ENCODE results near the gene ELF2.

- no peak for TF ChIP-seq EZH2phosphoT487 (IDR thresholded peaks at IDR 0.05; ENCODE audit: borderline replicate concordance, low read length)
- TF ChIP-seq, protein P1, sequence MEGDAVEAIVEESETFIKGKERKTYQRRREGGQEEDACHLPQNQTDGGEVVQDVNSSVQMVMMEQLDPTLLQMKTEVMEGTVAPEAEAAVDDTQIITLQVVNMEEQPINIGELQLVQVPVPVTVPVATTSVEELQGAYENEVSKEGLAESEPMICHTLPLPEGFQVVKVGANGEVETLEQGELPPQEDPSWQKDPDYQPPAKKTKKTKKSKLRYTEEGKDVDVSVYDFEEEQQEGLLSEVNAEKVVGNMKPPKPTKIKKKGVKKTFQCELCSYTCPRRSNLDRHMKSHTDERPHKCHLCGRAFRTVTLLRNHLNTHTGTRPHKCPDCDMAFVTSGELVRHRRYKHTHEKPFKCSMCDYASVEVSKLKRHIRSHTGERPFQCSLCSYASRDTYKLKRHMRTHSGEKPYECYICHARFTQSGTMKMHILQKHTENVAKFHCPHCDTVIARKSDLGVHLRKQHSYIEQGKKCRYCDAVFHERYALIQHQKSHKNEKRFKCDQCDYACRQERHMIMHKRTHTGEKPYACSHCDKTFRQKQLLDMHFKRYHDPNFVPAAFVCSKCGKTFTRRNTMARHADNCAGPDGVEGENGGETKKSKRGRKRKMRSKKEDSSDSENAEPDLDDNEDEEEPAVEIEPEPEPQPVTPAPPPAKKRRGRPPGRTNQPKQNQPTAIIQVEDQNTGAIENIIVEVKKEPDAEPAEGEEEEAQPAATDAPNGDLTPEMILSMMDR (IDR thresholded peaks at IDR 0.05; ENCODE audit: low read depth, low read length, poor library complexity, severe bottlenecking) = no peak
Observed at GRCh38 chr4:139022835-139023234, 154.2 kb downstream of the ELF2 start.
